ENCODE data around the gene GLRA1.
"Not testable (repeated sequence)": the region's sequence is repeated elsewhere in the genome, so short reads cannot be mapped to it uniquely, and the experiment has no call there.

The GLRA1 gene

GRCh38 chr5:151811593-151812321, 112.9 kb downstream of the GLRA1 start:
- DNase-seq: no peak

GRCh38 chr5:151810897-151811296, 113.8 kb downstream of the GLRA1 start:
- no peak for DNase-seq

- DNase-seq: no peak
Measured at GRCh38 chr5:151810449-151810848, 114.2 kb downstream of the GLRA1 start.

GRCh38 chr5:151808451-151809169, 116.0 kb downstream of the GLRA1 start:
- DNase-seq: no peak

GRCh38 chr5:151805414-151806223, 119.0 kb downstream of the GLRA1 start:
- DNase-seq: no peak

GRCh38 chr5:151800532-151800931, 124.1 kb downstream of the GLRA1 start:
- no peak for DNase-seq

GRCh38 chr5:151799407-151799806, 125.2 kb downstream of the GLRA1 start:
- no peak for DNase-seq

GRCh38 chr5:151798674-151799073, 126.0 kb downstream of the GLRA1 start:
- no peak for DNase-seq

GRCh38 chr5:151795426-151795825, 129.2 kb downstream of the GLRA1 start:
- no peak for DNase-seq

- DNase-seq: no peak
Measured at GRCh38 chr5:151793358-151793757, 131.3 kb downstream of the GLRA1 start.

- DNase-seq: no peak
Measured at GRCh38 chr5:151787817-151788216, 136.8 kb downstream of the GLRA1 start.

GRCh38 chr5:151786468-151786867, 138.2 kb downstream of the GLRA1 start:
- no peak for DNase-seq

- no peak for DNase-seq
Measured at GRCh38 chr5:151784141-151784540, 140.5 kb downstream of the GLRA1 start.

GRCh38 chr5:151783664-151784063, 141.0 kb downstream of the GLRA1 start:
- not testable (repeated sequence) for DNase-seq

- DNase-seq: no peak
Measured at GRCh38 chr5:151781201-151781600, 143.4 kb downstream of the GLRA1 start.

GRCh38 chr5:151780348-151780747, 144.3 kb downstream of the GLRA1 start:
- DNase-seq: no peak

GRCh38 chr5:151779531-151780125, 145.0 kb downstream of the GLRA1 start:
- DNase-seq: no peak

GRCh38 chr5:151775025-151775606, 149.5 kb downstream of the GLRA1 start:
- DNase-seq: no peak

- no peak for DNase-seq
Measured at GRCh38 chr5:151773951-151774350, 150.7 kb downstream of the GLRA1 start.

- peak; percentile 54 for DNase-seq
Measured at GRCh38 chr5:151772846-151773561, 151.6 kb downstream of the GLRA1 start.
